Sciatic nerve (tissue), 2 donors: ENCODE results near the gene NME4. TPM values are rescaled to one million over a fixed set of nuclear protein-coding genes. Genes with fewer than 3 reads are reported as not detected.
"Not testable (repeated sequence)": the region's sequence is repeated elsewhere in the genome, so short reads cannot be mapped to it uniquely, and the experiment has no call there.

ENCODE experiments used
- ATAC-seq: fragments of 200-7000 bp; cut with Tn5 transposase; one replicate; pipeline ENCODE4 v1.9.1; 2020; ENCODE audit warnings: mild to moderate bottlenecking, moderate library complexity
- DNase-seq: peaks from one replicate; pipeline ENCODE4 v3.0.0-alpha.2; 2020; ENCODE audit warnings: low spot score
- intact Hi-C: fragments of 100-400 bp; cut with DNase I; formaldehyde crosslinking; loops from one replicate; pipeline ENCODE4 v1.14.2; 2022
- total RNA-seq: library from RNA; stranded (reverse); fragmentation: NEBNext Ultra II Directional; extraction: Animal tissue kit (Norgen Biotek cat#: 25700); gene quantifications from one replicate; pipeline ENCODE4 v1.2.1, GENCODE V29; 2021
- donor health status: DM: no; HTN: no; CAD: no.
- donor health status: DM: no; HTN: no; CAD: no.

Gene NME4
- total RNA-seq, 1 donor from 2014 or later, result 68.3 TPM

- ATAC-seq, result peak; percentile 65
- intact Hi-C loops, result no loop called here
- DNase-seq, result peak; percentile 83
Observed at GRCh38 chr16:361872-362701, 34.9 kb upstream of the NME4 start.

GRCh38 chr16:362702-362999, 34.3 kb upstream of the NME4 start:
- DNase-seq, intact Hi-C loops, ATAC-seq: not testable (repeated sequence)

DNA sequence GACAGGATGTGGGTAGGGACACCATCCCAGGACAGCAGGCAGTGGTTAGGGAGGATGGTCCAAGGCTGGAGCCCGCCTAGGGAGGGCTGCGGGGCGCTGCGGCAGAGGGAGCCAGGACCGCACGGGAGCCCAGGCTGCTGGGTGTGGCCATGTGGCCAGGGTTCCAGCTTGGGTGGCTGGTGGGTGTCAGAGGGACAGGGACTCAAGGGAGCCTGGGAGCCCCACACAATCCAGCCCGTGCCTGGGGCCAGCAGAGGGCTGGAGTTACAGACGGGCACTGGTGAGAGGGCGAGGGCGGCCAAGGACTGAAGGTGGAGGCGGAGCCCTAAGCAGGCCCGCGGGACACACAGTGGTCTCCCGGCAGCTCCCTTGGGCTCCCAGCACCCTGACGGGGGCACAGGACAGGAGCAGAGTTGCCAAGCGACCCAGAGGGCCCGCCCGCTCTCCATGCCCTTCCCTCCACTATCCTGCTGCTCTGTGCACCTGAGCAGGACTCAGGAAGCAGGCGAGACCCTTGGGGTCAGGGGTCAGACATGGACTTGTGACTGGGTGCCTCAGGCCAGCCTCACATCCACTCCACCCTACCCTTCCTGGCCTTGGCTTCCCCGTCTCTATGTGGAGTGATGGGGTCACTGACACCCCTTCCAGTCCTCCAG, 33.8 kb upstream of the NME4 start:
- DNase-seq (no peak), ATAC-seq (no peak)
- intact Hi-C loops, result no loop called here

GRCh38 chr16:363766-364490, 33.1 kb upstream of the NME4 start:
- ATAC-seq, result no peak
- intact Hi-C loops, result no loop called here

GRCh38 chr16:364595-365491, 32.2 kb upstream of the NME4 start:
- ATAC-seq, result no peak
- intact Hi-C loops, result no loop called here
- no peak for DNase-seq

More at GRCh38 chr16:363766-364490, 33.1 kb upstream of the NME4 start:
- no peak for DNase-seq

- ATAC-seq, result no peak
- intact Hi-C loops, result no loop called here
- no peak for DNase-seq
Observed at GRCh38 chr16:366476-366875, 30.5 kb upstream of the NME4 start.

GRCh38 chr16:367333-367903, 29.6 kb upstream of the NME4 start:
- ATAC-seq, result no peak
- intact Hi-C loops, result no loop called here
- DNase-seq, result no peak

GRCh38 chr16:368388-369158, 28.4 kb upstream of the NME4 start:
- intact Hi-C loops, result no loop called here
- no peak for DNase-seq
- no peak for ATAC-seq

GRCh38 chr16:369275-369865, 27.6 kb upstream of the NME4 start:
- ATAC-seq (no peak), DNase-seq (no peak)
- intact Hi-C loops, result no loop called here

DNA sequence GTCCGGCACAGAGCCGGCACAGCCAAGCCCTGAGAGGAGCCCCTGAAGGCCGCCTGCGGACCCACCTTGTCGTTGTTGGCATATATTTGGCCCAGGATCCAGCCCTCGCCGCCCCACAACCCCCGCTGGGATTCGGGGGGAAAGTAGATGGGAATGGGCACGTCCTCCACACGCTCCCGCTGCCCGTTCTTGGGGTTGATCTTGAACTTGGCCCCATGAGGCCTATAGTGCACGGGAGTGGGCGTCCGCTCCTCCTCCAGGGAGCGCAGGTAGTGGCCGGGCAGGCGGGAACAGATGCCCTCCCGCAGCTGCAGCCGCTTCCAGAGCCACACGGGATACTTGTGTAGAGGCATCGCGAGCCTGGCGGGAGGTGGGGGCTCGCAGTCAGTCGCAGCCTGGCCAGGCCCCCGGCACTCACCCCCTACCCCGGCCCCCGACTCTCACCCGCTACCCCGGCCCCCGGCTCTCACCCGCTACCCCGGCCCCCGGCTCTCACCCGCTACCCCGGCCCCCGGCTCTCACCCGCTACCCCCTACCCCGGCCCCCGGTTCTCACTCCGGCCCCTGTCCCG, 27.0 kb upstream of the NME4 start:
- intact Hi-C loops, result no loop called here
- ATAC-seq (no peak), DNase-seq (no peak)

GRCh38 chr16:370443-370842, 26.6 kb upstream of the NME4 start, which contains the start of gene MRPL28:
TSS of gene MRPL28 (minus strand) at chr16:370538. CDS start at chr16:370218, 320 bp downstream.
- DNase-seq, result peak; percentile 97
- peak; percentile 97 for ATAC-seq
- intact Hi-C loops, result no loop called here

GRCh38 chr16:370979-371514, 26.0 kb upstream of the NME4 start:
- intact Hi-C loops, result no loop called here
- ATAC-seq (peak; percentile 9), DNase-seq (no peak)

DNA sequence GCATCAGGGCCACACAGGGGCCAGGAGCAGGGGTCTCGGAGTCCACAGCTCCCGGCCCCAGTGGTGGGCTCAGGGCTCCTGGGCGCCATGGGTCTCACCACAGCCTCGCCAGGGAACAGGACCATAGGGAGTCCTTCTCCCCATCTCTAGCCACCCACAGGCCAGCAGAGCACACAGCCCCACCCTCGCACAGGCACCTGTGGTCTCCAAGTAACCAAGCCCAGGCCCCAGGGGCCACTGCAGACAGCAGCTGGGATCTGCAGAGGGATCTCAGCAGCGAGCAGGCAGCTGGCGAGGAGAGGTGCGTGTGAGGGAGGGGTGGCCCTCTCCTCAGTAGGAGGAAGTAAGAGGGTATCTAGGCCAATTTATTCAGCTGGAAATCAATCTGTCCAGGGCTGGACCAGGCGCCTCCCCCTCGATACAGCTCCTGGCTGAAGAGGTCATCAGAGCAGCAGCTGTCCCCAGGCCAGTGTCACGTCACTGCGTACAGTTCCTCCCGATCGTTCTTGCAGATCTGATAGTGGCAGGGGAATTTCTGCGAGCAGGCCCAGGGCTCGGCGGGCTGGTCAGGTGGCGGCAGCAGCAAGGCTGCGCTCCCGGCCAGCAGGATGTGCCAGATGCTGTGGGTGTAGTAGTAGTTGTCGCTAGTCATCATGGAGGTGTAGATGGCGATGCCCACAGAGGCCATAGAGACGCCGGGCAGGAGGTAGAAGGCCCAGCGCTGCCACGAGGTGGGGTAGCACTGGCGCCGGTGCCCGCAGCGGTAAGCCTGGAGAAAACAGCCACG, 25.3 kb upstream of the NME4 start:
- DNase-seq (no peak), ATAC-seq (no peak)
- intact Hi-C loops, result no loop called here

GRCh38 chr16:372302-372983, 24.6 kb upstream of the NME4 start:
- ATAC-seq (no peak), DNase-seq (no peak)
- intact Hi-C loops, result no loop called here

DNA sequence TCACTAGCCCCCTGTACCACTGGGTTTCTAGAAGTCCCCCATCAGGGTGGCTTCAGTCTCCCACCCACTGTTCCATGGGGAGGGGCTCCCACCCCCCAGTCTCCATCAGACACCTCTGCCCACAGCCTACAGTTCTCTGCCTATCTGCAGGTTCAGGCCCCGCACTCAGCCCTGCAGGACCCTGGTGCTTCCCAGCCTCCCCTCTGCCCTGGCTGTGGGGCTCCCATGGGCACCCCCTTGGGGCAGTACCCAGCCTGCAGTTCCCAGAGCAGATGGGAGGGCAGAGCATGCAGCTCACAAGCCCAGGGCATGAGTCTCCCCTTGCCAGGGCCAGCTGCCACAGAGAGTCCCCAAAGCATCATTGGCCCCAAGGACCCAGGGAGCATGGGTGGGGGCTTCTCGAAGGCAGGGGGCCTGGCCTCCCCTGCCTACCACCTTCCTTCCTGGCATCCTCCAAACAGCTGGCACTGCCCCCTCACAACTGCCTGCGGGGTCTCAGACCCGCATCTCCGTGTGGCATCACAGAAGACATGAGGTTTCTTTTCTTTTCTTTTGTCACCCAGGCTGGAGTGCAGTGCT, 23.9 kb upstream of the NME4 start:
- ATAC-seq (no peak), DNase-seq (no peak)
- intact Hi-C loops, result no loop called here
